Sigmoid colon (tissue), 4 donors: Measurements from ENCODE around the gene RALY.

ENCODE experiments used
- POLR2A ChIP-seq, 2 donors: fragments of 450-650 bp; IDR thresholded peaks; one replicate each; pipeline ENCODE4 v1.6.1; 2016; ENCODE audit warnings: antibody characterized with exemption in 2 of 2, mild to moderate bottlenecking in 2 of 2, moderate library complexity in 2 of 2
- POLR2AphosphoS5 ChIP-seq, 4 donors: sonication (generic); formaldehyde crosslinking; IDR thresholded peaks; one replicate each; pipeline ENCODE4 v1.6.1; 2017; ENCODE audit warnings: antibody characterized with exemption in 4 of 4
- TF ChIP-seq, protein P1 (sequence below), 4 experiments: fragments of 450-650 bp in 3 of 4; fragments of 200-600 bp in 1 of 4; IDR thresholded peaks; one replicate each; pipeline ENCODE4 v1.5.1; 2016 to 2019; ENCODE audit warnings: antibody characterized with exemption in 4 of 4, mild to moderate bottlenecking in 3 of 4, moderate library complexity in 2 of 4

GRCh38 chr20:34049389-34049788 is 55.7 kb downstream of the RALY start:
- TF ChIP-seq, protein P1, sequence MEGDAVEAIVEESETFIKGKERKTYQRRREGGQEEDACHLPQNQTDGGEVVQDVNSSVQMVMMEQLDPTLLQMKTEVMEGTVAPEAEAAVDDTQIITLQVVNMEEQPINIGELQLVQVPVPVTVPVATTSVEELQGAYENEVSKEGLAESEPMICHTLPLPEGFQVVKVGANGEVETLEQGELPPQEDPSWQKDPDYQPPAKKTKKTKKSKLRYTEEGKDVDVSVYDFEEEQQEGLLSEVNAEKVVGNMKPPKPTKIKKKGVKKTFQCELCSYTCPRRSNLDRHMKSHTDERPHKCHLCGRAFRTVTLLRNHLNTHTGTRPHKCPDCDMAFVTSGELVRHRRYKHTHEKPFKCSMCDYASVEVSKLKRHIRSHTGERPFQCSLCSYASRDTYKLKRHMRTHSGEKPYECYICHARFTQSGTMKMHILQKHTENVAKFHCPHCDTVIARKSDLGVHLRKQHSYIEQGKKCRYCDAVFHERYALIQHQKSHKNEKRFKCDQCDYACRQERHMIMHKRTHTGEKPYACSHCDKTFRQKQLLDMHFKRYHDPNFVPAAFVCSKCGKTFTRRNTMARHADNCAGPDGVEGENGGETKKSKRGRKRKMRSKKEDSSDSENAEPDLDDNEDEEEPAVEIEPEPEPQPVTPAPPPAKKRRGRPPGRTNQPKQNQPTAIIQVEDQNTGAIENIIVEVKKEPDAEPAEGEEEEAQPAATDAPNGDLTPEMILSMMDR (IDR thresholded peaks at IDR 0.05): no peak
- TF ChIP-seq POLR2A (IDR thresholded peaks at IDR 0.05) (no peak), POLR2AphosphoS5 (IDR thresholded peaks at IDR 0.05) (no peak)
